Progenitor cell of endocrine pancreas (in vitro differentiated cells): ENCODE data around the gene VPREB1. TPM values are rescaled to one million over a fixed set of nuclear protein-coding genes. Genes with fewer than 3 reads are reported as not detected.

Experiments
- DNase-seq: peaks from one replicate; pipeline ENCODE4 v3.0.0; 2021; ENCODE audit warnings: low spot score; ENCODE audit not compliant: unreplicated experiment
- H3K27ac Mint-ChIP-seq: 2 replicates; pipeline ENCODE4 v1.8.0; 2021; ENCODE audit warnings: mild to moderate bottlenecking, moderate library complexity, mixed read lengths
- H3K27me3 Mint-ChIP-seq: 2 replicates; pipeline ENCODE4 v1.8.0; 2021; ENCODE audit warnings: mixed read lengths
- H3K36me3 Mint-ChIP-seq: 2 replicates; pipeline ENCODE4 v1.8.0; 2022; ENCODE audit warnings: mixed read lengths; ENCODE audit not compliant: insufficient read depth
- H3K4me1 Mint-ChIP-seq: 2 replicates; pipeline ENCODE4 v1.8.0; 2021; ENCODE audit warnings: low read depth, mixed read lengths
- H3K4me3 Mint-ChIP-seq: 2 replicates; pipeline ENCODE4 v1.8.0; 2021; ENCODE audit warnings: low read depth, mild to moderate bottlenecking, moderate library complexity, mixed read lengths
- H3K9me3 Mint-ChIP-seq: 2 replicates; pipeline ENCODE4 v1.8.0; 2021; ENCODE audit warnings: low read depth, mixed read lengths
- total RNA-seq: library from RNA; stranded (reverse); gene quantifications from 2 replicates; pipeline ENCODE4 v1.2.1, GENCODE V29; 2021
- TF ChIP-seq, protein P1 (sequence below): fragments of 200-600 bp; sonication (generic); IDR thresholded peaks from one replicate; pipeline ENCODE4 v1.5.0; 2021; ENCODE audit warnings: antibody characterized with exemption, mild to moderate bottlenecking; ENCODE audit not compliant: unreplicated experiment

VPREB1 gene
- total RNA-seq, 1 donor from 2014 or later: not detected

DNA sequence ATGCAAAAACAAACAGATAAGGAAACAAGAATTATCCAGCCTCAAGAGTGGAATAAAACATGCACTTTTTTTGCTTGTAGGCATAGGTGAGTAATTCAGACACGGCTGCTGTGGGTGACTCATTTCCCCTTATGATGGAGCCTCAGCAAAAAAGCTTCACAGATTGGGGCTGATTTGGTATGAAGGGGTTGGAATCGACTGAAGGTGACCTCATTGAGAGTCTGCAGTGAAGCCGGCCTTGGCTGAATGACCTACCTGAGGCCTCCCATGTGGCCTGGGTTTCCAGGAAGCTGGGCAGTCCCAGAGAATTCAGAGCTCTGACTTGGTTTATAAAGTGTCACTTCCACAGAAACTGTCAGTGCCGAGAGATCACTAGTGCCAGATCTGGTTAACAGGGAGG is 34.2 kb upstream of the VPREB1 start:
- TF ChIP-seq, protein P1, sequence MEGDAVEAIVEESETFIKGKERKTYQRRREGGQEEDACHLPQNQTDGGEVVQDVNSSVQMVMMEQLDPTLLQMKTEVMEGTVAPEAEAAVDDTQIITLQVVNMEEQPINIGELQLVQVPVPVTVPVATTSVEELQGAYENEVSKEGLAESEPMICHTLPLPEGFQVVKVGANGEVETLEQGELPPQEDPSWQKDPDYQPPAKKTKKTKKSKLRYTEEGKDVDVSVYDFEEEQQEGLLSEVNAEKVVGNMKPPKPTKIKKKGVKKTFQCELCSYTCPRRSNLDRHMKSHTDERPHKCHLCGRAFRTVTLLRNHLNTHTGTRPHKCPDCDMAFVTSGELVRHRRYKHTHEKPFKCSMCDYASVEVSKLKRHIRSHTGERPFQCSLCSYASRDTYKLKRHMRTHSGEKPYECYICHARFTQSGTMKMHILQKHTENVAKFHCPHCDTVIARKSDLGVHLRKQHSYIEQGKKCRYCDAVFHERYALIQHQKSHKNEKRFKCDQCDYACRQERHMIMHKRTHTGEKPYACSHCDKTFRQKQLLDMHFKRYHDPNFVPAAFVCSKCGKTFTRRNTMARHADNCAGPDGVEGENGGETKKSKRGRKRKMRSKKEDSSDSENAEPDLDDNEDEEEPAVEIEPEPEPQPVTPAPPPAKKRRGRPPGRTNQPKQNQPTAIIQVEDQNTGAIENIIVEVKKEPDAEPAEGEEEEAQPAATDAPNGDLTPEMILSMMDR: no peak
- H3K4me1 Mint-ChIP-seq: no peaks in the 10 kb centered on the region
- DNase-seq: no peak
- no peaks in the 10 kb centered on the region for H3K9me3 Mint-ChIP-seq
- peaks cover 82% of the 10 kb centered on the region for H3K27me3 Mint-ChIP-seq
- H3K36me3 Mint-ChIP-seq: no peaks in the 10 kb centered on the region
- no peak overlapping the region for H3K4me3 Mint-ChIP-seq
- no peak overlapping the region for H3K27ac Mint-ChIP-seq

DNA sequence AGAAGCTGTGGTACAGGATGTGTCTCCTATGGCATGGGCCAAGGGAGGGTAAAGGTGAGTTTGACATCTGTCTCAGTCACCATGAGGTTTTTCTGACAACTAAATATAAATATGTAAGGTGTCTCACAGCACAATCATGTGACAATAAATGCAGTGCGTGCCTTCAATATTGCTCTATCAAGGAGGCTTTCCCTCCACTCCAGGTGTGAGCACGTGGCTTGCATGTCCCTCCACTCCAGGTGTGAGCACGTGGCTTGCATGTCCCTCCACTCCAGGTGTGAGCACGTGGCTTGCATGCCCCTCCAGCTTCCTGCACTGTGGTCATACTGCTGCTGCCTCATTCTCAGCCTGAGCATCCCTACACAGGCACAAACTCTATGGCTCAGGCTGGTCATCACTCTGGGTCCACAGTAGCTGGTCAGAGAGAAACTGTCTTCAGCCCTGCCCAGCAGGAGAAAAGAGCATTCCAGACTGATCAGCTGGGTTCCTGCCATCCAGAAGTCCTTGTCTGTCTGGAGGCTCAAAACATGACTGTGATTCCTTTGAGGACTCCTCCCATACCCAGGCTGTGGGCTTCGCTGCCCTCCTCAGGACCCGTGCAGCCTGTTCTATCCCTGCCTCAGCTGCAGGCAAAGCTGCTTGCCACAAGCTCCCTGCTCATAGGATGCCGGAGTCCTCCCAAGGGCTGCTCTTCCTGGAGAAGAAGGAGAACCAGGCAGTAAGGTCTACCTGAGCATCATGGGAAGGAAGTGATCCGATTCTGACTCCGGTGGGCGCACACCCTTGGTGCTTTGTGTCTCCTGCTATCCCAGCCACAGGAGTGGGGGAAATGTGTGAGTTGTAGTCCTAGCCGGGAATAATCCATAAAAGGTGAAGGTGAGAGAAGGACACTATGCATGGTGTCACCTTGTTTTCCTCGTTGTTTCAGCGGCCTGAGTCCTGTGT is 33.4 kb upstream of the VPREB1 start:
- Mint-ChIP-seq H3K9me3 (no peaks in the 10 kb centered on the region), H3K4me1 (no peaks in the 10 kb centered on the region), H3K27ac (no peak overlapping the region), H3K4me3 (no peak overlapping the region), H3K27me3 (peaks cover 81% of the 10 kb centered on the region), H3K36me3 (no peaks in the 10 kb centered on the region)
- no peak for DNase-seq
- TF ChIP-seq, protein P1: no peak

DNA sequence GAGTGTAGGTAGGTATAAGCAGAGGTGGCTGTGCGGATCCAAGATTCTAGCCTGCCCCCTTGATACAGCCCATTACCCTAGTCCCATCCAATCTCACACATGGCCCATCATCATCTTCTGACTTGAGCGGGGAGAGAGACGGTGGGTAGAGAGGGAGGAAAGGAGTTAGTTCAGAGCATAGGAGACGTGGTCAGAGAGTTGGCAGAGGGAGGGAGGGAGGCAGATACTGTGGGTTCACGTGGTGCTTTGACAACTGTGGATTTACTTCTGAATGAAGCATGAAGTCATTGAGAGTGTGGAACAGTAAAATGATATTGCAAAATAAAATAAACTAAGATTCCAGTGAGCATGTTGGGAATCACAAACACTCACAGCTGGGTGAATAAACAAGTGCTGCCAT is 31.4 kb upstream of the VPREB1 start:
- no peak overlapping the region for H3K4me3 Mint-ChIP-seq
- peaks cover 79% of the 10 kb centered on the region for H3K27me3 Mint-ChIP-seq
- H3K4me1 Mint-ChIP-seq: no peaks in the 10 kb centered on the region

DNA sequence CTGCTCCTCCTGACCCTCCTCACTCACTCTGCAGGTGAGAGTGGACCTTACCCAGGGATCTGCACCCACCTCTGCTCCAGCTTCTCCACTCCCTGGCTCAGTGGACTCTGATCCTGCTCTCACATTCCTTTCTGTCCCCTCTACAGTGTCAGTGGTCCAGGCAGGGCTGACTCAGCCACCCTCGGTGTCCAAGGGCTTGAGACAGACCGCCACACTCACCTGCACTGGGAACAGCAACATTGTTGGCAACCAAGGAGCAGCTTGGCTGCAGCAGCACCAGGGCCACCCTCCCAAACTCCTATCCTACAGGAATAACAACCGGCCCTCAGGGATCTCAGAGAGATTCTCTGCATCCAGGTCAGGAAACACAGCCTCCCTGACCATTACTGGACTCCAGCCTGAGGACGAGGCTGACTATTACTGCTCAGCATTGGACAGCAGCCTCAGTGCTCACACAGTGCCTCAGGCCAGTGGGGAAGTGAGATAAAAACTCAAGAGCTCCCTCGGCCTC is 29.7 kb upstream of the VPREB1 start:
- Mint-ChIP-seq H3K4me3 (no peak overlapping the region), H3K4me1 (no peaks in the 10 kb centered on the region), H3K27me3 (peaks cover 82% of the 10 kb centered on the region), H3K27ac (no peak overlapping the region), H3K36me3 (no peaks in the 10 kb centered on the region), H3K9me3 (no peaks in the 10 kb centered on the region)
- no peak for DNase-seq
- TF ChIP-seq, protein P1: no peak

More for the DNA sequence above, 31.4 kb upstream of the VPREB1 start:
- no peaks in the 10 kb centered on the region for H3K9me3 Mint-ChIP-seq
- H3K36me3 Mint-ChIP-seq: no peaks in the 10 kb centered on the region
- TF ChIP-seq, protein P1: no peak
- peak overlapping the region; percentile 8 for H3K27ac Mint-ChIP-seq
- no peak for DNase-seq

DNA sequence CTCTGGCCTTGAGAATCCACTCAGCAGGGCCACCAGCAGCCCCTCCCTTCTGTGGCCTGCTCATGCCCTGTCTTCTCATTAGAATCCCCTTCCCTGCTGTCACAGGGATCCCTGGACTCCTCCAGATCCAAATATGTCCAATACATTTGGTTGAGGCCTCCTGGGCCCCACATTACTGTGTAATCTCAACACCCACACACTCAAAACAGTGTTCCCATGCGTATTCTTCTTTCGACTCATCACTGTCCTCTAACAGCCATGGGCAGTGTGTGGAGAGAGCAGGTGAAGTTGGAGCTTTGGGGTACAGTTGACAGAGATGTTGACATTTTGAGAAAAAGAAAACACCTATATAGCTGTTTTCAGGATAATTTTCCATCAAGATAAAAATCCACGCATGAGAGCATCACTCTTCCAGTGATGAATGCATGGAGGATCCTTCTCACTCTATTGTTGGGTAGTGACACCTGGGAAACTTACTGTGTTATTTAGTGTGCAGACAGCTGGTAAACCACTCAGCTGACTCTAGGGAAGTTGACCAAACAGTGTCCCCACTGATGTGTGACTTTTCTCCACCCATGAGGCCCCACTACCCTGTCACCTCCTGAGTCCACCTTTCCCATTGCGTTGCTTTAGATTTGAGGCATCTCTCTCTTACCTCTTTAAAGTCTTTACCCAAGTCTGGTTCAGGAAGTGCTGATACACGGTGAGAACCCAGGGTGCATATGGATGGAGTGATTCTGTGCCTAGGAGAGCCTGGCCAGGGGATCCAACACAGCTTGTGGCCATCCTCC is 28.7 kb upstream of the VPREB1 start:
- Mint-ChIP-seq H3K27ac (no peak overlapping the region), H3K4me1 (no peaks in the 10 kb centered on the region), H3K27me3 (peaks cover 76% of the 10 kb centered on the region), H3K4me3 (no peak overlapping the region), H3K36me3 (no peaks in the 10 kb centered on the region), H3K9me3 (no peaks in the 10 kb centered on the region)
- no peak for DNase-seq
- TF ChIP-seq, protein P1: no peak
